ENCODE measurements around the gene UVRAG. TPM values are rescaled to one million over a fixed set of nuclear protein-coding genes. Genes with fewer than 3 reads are reported as not detected.

UVRAG gene
- total and polyA plus RNA-seq, 2 of the 4 experiments (the other 2 are of a cell fraction): 5.6 to 10.9 TPM

- Histone ChIP-seq H3K56ac (ENCODE audit: extremely low read depth, insufficient read depth, low read length) (no peak overlapping the region), H3K18ac (ENCODE audit: low read depth, low read length) (no peak overlapping the region), H2BK120ac (ENCODE audit: low read depth, low read length) (no peak overlapping the region), H3K14ac (replicated peaks; ENCODE audit: low read depth, low read length) (no peak overlapping the region), H2AK9ac (replicated peaks; ENCODE audit: low read depth, low read length, poor library complexity) (no peak overlapping the region), H2AFZ (replicated peaks; ENCODE audit: low read length, poor library complexity) (no peak overlapping the region), H3K23ac (ENCODE audit: low read depth, low read length) (no peak overlapping the region), H3K79me1 (ENCODE audit: low read depth in 1 of 2, low read length in 2 of 2) (no peaks in the 10 kb centered on the region), H3K36me3 (ENCODE audit: control insufficient read depth, insufficient read depth, low read length) (no peaks in the 10 kb centered on the region), H3K4me1 (ENCODE audit: control insufficient read depth, insufficient read depth, low read length) (no peaks in the 10 kb centered on the region), H2AK5ac (ENCODE audit: low read depth, low read length) (no peak overlapping the region), H2BK5ac (ENCODE audit: low read depth, low read length, poor library complexity, severe bottlenecking) (no peak overlapping the region), H4K20me1 (ENCODE audit: insufficient read depth, low read length) (no peaks in the 10 kb centered on the region), H3K9me1 (ENCODE audit: insufficient read depth, low read length) (no peaks in the 10 kb centered on the region), H3K9me3 (ENCODE audit: control insufficient read depth, insufficient read depth, low read length) (no peaks in the 10 kb centered on the region), H4K8ac (ENCODE audit: low read depth in 2 of 2, low read length in 2 of 2) (no peak overlapping the region), H2BK15ac (ENCODE audit: low read depth, low read length) (no peak overlapping the region), H3K4me2 (ENCODE audit: low read depth, low read length) (no peak overlapping the region), H3K27ac (ENCODE audit: insufficient read depth, low read length) (no peak overlapping the region), H4K91ac (ENCODE audit: insufficient read depth, low read depth, low read length) (no peak overlapping the region), H3K4me3 (ENCODE audit: insufficient read depth, low read depth, low read length) (no peak overlapping the region), H3K27me3 (ENCODE audit: control insufficient read depth, insufficient read depth, low read length) (peaks cover 34% of the 10 kb centered on the region), H2BK20ac (ENCODE audit: low read depth, low read length) (no peak overlapping the region), H4K5ac (ENCODE audit: low read depth, low read length) (no peak overlapping the region), H3K4ac (ENCODE audit: low read depth, low read length) (no peak overlapping the region), H3K9ac (ENCODE audit: low read depth, low read length) (no peak overlapping the region)
- ChIA-PET CTCF (no interaction called here), POLR2A (ENCODE audit: unreplicated experiment) (no interaction called here)
- BruUV-seq (replicated peaks): no TSS peak
- intact Hi-C loops (cut with micrococcal nuclease): no loop called here
- DNase-seq: no peak
- in situ Hi-C loops (cut with MboI; ENCODE audit: low sequenced_read_pairs): no loop called here
- no peak for TF ChIP-seq RCOR1 (IDR thresholded peaks at IDR 0.05; ENCODE audit: insufficient replicate concordance, low read length)
- no peak for TF ChIP-seq RFX5 (IDR thresholded peaks at IDR 0.05; ENCODE audit: low read depth, low read length)
- no peak for TF ChIP-seq MXI1 (IDR thresholded peaks at IDR 0.05; ENCODE audit: borderline replicate concordance, low read depth, low read length)
- no peak for TF ChIP-seq FOS (IDR thresholded peaks at IDR 0.05; ENCODE audit: low read depth, low read length)
- no peak for TF ChIP-seq USF2 (IDR thresholded peaks at IDR 0.05; ENCODE audit: low read depth, low read length)
- no peak for TF ChIP-seq ELK1 (IDR thresholded peaks at IDR 0.05; ENCODE audit: borderline replicate concordance, low read depth, low read length)
- no peak for TF ChIP-seq CTCF (conservative IDR thresholded peaks at IDR 0.05; ENCODE audit: low read depth, low read length)
- WGBS, 2 experiments (ENCODE audit: extremely low coverage in 2 of 2, insufficient read length in 1 of 2): 60% methylated on average over 1 of the region's 5 CpGs; no CpG with 5 or more reads in 1 of the 2 experiments
- ATAC-seq (ENCODE audit: low read depth): no peak
- dilution Hi-C loops (cut with HindIII; ENCODE audit: low sequenced_read_pairs, unreplicated experiment): no loop called here
These were observed 41.2 kb upstream of the UVRAG start for GRCh38 chr11:75773595-75774353.

Measured in IMR-90 (cell line).